ENCODE results near the gene CDK5.

CDK5 gene

DNA sequence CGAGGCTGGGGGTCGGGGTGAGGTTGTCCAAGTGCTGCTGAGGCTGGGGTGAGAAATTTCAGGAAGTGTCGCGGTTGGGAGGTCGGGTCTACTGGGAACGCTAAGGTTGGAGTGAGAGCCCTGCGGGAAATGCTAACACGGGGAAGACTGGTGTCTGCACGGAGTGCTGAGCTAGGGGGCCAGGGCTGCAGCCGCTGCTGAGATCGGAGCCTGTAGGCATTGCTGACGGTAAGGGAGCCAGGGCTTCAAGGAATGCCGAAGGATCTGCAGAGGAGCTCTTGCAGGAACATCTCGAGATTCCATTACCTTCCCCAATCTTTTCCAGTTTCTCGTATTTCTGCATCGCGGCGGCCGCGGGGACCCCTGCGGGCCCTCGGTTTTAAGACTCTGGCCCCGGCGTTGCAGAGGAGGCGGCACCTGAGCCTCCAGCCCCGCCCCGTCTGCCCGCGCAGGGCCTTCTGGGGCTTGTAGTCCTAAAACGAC lies at the start of gene CDK5:
TSS of gene CDK5 (minus strand) at position 392 of the 483 bp plus-strand sequence. CDS start at position 343, 49 bp downstream.
- DNase-seq (ENCODE audit: low read depth in 2 of 2, low spot score in 1 of 2) = no peak

DNA sequence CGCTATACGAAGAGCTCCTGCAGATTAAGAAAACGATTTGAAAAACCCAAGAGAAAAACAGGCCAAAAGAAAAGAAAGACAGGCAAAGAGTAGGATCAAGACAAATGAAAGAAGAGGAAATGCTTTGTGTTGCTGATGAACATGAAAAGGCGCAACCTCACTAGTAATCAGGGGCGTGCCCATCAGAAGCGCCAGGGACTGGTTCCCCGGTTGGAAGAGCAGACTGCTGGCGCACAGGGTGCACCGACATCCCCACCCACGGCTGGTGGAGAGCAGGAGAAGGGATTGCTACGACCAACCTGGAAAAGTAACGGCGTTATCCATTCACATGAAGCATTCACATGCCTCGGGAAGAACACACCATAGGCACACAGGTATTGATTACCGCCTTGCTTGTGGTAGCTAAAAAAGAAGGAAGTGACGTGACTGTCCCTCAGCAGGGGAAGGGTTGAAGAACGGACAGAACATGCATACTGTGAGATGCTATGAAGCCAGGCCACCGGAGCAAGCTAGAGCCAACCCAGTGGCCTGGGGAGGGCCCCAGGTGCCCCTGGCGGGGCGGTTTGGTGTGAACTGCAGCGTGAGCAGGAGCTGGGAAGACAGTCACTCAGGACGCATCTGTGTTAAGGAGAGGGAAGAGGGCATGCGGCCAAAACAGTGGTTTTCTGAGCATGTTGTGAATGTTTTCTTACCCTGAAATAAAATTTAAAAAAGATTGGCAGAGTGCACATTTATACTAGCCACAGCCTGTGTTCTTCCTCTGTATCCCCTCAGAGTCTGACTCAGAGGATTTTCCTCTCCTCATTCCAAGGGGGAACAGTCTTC lies 46.9 kb upstream of the CDK5 start:
- no peak for DNase-seq (ENCODE audit: low read depth in 2 of 2, low spot score in 1 of 2)

DNA sequence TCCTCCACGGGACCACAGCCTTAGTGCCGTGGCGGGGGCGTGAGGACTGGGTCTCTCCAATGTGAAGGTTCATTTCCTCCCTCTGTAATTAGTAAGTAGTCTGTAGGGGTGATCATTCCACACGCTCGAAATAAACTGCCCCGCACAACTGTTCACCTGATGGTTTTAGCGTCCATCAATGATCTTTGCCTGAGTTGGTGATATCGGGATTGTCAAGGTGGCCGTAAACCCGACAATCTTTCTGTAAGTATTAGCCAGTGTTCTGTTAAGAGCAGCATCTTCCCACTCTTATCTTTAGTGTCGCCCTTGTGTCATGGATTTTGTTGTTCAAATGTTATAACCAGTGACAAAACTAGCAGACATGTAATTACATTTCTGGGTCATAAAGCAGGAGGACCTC lies 46.3 kb upstream of the CDK5 start:
- DNase-seq (ENCODE audit: low read depth in 2 of 2, low spot score in 1 of 2) = no peak

DNA sequence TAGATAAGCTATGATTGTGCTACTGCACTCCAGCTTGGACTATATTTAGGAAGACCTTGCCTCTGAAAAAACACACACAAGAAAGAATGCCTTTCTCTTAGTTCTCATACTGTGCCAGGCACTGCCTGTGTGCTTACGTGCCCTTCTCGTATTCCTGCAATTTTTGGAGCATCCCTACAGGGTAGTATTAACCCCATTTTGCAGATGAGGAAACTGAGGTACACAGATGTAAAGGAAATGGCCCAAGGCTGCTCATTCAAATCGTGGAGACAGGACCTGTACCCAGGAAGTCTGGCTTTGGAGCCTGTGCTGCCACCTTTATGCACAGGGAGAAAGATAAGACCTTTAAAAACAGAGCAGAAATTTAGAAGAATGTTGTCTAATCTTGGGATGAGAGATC lies 45.3 kb upstream of the CDK5 start:
- DNase-seq (ENCODE audit: low read depth in 2 of 2, low spot score in 1 of 2) = no peak

DNA sequence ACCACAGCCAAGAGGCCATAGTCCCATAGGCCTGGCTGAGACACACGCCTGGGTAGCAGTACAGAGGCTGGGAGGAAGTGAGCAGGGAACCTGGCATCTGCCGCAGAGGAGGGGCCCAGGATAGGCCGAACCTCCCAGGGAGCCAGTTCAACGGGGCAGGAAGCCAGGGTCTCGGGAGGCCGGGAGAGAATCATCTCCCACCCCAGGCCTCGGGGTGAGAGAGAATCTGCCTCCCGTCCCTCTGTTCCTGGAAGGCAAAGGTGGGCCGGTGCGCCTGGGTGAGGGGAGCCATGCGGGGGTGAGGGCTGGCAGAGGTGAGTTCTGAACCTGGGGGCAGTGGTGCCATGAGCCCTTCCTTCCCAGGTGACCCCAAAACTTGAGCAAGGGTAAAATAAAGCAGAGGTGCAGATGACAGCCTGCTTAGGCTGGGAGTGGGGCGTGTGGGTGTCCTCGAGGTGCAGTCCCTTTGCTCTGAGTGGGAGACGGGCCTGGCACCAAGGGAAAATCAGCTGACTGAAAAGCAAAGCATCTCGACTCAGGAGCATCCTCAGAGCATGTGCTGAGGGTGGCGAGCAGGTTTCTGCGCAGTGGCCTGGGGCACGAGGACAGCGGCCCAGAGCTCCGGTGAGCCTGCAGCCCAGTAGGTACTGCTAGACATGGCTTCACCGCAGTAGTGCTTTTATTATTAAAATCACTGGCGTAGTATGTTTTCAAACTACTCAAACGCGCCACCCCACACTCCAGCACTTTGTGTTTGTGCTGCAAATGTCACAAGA lies 44.1 kb upstream of the CDK5 start:
- no peak for DNase-seq (ENCODE audit: low read depth in 2 of 2, low spot score in 1 of 2)

DNA sequence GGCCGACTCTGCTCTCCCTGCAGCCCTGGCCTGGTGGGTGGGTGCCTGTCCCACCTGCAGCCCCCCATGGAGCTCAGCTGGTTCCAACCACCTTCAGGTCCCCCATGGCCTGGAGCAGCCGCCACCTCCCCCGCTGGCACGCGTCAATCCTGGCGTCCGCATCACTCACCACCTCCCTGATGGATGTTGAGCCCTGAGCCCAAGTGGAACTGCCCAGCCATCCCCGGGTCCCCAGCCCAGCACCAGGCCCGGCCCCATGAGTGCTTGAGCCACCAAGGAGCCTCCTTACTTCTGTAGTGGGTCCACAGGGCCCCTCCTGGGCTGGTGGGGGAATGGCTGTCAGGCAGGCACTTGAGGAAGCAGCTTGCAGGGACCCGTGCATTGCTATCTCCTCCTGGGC lies 43.2 kb upstream of the CDK5 start:
- DNase-seq (ENCODE audit: low read depth in 2 of 2, low spot score in 1 of 2) = no peak

DNA sequence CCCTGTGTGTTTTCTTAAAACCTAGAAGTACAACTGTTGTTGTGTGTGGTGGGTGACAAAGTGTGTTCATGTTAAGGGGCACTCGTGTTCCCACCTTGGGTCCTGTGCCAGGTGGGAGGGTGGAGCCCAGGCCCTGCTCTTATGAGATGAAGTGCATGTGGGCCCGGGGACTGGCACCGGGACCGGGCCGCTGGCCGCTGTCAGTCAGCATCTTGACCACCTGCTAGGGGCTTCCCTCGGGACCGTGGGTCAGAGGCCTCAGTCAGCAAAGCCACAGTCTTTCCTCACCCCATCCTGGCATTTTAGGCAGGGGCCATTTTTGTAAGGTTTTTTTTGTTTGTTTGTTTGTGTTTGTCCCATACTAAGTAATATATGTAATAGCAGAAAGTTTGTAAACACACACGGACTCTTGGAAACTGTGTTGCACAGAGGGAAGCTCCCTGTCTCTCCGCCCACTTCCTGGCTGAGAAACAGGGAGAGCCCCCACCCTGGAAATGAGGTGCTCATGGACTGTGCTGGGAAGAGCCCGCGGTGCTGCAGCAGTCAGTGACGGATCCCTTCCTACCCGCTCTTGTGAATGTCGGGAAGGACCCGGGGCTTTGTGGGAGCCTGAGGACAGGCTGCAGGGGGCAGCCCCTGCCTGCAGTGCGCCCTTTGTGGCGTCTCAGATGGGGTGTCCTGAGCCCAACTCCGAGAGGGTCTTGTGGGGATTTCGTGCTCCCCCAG lies 42.0 kb upstream of the CDK5 start:
- no peak for DNase-seq (ENCODE audit: low read depth in 2 of 2, low spot score in 1 of 2)

DNA sequence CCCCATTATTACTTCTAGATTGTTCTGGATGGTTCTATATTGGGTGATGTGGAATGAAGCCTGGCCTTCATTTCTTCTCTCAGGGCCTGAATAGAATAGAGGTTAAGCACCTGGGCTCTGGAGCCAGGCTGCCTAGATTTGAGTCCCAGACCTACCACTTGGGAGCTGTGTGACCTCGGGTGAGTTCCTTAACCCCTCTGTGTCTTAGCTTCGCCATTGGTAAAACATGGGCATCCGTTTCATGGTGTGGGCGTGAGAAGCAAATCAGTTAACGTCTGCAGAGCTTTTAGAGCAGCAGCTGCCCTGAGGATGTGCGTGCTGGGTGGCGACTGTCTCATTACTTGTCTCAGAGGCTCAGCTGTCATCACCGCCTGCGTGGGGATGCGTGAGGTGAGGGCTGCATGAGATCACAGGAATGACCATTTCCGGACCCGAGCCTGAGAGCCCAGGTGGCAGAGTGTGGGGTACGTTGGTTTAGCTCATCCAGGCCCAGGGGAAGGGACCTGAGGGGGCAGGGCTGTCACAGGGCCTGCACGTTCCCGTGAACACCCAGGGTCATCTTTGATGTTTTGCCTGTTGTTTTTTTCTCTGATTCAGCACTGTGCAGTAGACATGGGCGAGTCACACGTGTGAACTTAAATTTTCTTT lies 38.3 kb upstream of the CDK5 start:
- DNase-seq (ENCODE audit: low read depth in 2 of 2, low spot score in 1 of 2) = no peak

DNA sequence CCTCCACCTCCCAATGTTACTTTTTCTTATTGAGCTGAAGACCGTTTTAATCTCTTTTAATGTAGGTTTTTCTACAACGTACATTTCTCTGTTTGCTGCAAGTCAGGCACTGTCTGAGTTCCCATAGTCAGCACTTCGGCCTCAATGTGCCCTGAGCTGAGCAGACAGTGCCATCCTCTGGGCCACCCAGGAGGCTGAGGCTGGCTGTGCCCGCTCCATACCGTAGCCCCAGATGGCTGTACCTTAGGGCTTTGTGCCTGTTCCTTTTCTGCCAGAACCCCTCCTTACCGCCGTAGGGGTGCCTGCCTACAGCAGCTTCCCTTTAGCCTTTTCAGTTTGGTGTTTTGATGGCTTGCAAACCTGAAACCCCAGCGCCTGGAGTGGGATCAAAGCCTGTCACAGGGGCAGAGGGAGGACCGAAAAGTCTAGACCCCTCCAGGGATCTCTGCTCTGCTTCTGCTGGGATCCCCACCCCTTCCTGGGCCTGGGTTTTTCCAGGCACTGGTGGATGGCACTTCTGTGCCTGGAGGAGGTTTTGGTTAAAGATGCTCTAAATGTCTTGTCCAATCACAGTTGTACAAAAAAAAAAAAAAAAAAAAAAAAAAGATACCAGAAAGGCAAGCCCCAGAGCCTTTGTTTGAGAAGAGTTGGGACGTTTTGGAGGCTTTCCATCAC lies 37.6 kb upstream of the CDK5 start:
- no peak for DNase-seq (ENCODE audit: low read depth in 2 of 2, low spot score in 1 of 2)

DNA sequence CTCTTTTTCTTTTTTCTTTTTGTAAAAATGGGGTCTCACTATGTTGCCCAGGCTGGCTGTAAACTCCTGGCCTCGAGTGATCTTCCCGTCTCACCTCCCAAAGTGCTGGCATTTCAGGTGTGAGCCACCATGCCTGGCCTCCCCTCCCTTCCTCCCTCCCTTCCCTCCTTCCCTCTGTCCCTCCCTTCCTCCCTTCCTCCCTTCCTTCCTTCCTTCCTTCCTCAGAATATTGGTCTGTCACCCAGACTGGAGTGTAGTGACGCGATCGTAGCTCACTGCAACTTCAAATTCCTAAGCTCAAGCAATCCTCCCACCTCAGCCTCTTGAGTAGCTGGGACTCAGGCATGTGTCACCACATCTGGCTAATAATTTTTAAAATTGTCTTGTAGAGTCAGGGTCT lies 37.0 kb upstream of the CDK5 start:
- DNase-seq (ENCODE audit: low read depth in 2 of 2, low spot score in 1 of 2) = no peak

DNA sequence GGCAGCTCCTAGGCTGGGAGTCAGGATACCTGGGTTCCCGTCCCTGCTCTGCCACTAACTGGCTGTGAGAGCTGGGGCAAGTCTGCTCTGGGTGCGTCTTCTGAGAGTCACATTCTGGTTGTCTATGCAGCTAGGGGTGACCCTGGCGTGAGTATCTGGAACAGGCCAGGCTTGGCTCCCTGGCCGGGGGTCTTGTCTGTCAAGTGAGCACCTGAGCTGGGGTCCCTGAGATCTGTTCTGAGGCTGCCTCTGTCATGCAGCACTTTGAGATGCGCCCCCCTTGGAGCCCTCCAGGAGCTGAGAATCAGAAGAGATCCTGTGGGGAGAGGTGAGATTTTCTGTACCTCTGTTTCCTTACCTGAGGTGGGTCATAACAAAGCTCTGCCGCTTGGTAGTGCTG lies 36.1 kb upstream of the CDK5 start:
- DNase-seq (ENCODE audit: low read depth in 2 of 2, low spot score in 1 of 2) = no peak

DNA sequence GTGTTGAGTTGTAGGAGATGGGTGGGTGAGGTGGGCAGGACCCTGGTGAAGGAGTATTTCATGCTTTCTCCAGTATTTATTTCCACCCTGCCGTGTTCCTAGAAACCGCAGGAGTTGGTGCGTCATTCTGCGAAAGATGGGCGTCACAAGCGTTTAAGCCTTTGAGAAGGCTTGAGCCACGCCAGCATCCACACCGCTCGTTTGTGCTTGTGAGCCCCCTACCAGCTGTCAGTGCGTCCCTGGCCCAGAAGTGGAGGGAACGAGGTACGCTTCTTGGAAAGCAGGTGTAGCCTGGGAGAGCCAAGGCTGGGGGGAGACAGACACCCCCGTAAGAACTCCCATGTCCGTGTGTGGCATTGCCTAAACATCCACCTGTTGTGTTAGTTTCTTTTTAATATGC lies 34.3 kb upstream of the CDK5 start:
- DNase-seq (ENCODE audit: low read depth in 2 of 2, low spot score in 1 of 2) = no peak

DNA sequence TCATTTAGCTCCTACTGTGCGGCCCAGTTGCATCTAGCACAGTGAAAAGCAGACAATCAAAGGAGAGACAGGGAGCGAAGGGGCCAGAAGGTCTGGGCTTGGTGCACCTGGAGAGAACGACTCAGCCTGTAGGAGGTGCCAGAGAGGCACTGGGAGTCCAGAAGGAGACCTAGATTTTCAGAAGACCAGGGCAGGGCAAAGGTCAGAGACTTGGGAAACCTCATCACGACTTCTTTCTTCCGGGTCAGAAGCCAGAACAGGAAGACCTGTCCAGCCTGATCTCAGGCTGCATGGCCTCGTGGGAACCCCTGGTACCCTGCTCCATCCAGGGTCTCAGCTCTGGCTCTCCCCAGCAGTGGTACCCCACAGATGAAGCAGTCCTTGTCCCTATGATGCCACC lies 33.7 kb upstream of the CDK5 start:
- DNase-seq (ENCODE audit: low read depth in 2 of 2, low spot score in 1 of 2) = no peak

DNA sequence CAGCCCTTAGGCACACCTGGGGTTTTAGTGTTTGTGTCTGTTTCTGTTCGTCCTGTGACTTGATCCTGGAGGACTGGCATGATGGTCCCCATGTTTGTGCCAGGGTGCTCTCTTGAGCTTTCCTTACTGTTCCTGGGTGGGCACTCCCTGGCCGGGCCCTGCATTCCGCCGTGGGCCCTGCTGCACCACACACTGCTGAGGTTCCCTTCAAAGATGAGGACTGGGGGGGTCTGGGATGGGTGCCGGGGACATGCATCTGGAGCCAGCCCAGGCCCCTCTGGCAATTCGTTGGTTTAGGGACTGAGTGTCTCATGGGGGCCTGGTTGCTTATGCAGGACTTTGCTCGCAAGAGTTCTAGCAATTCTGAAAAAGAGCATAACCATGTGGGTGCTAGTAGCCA lies 33.3 kb upstream of the CDK5 start:
- no peak for DNase-seq (ENCODE audit: low read depth in 2 of 2, low spot score in 1 of 2)

DNA sequence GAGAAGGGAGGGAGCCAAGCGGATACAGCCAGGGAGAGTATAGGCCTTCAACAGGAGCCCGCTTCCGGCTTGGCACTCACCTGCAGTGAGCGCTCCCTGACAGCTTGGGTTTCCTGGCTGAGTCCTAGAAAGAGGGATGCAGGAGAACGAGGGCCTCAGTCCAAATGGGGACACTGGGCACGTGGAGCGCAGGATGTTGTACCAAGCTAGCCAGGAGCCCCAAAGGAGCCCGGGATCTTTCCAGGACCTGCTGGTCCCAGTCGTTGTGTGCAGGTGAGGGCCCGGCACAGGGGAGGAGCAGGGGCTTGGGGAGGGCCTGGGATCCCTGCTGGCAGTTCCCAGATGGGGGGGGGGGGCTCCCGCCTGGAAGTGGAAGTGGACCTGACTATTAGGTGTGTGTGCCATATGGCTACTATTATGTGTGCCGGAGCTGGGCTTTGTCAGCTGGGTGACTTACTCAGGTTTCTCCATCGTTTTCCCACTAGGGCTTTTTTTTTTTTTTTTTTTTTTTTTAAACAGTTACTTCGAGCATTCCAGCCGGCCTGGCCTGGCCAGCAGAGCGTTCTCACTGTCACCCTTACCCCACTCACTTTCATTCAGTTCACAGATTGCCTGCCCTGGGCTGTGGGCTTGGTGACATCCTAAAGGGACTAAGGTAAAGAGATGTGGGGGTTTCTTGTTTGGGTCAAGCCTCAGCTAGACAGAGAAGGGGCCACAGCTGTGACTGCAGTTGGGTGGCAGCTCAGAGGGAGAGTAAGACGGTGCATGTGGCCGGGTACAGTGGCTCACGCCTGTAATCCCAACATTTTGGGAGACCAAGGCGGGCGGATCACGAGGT lies 32.4 kb upstream of the CDK5 start:
- no peak for DNase-seq (ENCODE audit: low read depth in 2 of 2, low spot score in 1 of 2)

DNA sequence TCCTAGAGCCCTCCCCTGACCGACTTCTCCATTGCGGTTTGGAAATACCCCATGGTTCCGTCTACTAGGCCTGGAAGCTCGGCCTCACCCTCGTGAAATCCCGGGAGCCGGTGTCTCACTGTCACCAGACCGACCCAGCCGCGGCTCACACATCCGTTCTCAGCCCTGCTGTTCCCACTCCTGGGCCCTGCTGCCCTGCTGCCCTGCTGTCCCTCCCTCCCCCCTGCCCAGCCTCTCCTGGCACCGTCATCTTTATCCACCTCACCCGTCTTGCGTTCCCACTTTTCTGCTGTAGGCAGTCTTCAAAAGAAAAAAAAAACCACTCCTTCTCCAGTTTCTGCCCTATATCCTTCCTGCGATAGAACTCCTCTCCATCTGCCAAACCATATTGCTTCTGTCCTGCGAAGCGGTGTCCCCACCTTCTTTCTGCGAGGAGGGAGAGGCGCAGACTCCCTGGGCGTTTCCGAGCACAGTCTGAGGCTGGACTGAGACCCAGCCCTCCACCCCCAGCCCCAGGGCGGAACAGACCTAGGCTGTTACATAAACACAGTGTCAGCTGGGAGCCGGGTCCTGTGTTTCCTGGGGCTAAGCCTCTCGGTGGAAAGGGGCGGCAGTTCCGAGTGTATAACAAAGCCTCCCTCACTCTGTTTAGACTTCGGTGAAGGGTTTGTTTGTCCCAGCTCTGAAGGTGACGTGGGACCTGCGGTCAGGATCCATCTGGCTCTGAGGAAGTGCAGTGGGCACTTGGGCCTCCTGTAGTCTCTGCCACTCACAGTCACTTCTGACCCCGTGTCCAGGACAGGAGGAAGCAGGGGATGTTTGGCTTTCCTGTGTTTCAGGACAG lies 31.4 kb upstream of the CDK5 start:
- DNase-seq (ENCODE audit: low read depth in 2 of 2, low spot score in 1 of 2) = no peak

DNA sequence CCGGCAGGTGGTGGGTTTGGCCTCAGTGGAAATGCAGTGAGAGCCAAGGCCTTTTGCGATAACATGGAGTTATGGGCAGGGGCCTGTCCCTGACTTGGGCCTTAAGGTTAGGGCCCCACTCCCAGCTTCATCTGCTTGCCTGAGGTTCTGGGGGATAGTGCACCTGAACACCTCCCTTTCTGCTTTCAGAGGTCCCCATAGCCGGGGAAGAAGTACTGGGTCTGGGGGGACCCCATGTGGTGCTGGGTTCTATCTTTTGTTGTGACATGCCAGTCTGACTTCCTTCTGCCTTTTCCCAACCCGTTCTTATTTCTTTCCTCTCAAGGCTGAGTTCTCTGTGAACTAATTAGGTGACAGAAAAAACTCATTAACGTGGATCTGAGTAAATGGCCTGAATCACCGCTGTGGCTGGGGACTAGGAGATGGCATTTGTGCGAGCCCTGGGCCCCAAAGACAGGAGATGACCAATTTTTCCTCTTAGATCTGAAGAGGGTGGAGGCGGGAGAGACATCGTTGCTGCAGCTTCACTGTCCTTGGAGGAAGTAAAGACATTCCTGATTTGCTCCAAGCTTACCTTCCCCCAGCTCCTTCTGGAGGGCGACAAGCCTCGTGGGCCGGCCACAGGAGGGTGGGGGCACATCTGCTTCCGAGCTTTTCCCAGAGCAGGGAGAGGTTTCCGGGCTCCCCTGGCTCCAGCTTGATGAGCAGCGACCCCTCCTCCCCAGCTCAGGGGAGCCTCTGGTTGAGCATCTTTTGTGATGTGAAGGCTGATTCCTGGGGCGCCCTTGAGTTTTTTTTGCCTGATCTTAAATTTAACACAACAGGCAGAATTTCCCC lies 30.5 kb upstream of the CDK5 start:
- no peak for DNase-seq (ENCODE audit: low read depth in 2 of 2, low spot score in 1 of 2)

Measured in stimulated activated CD8-positive, alpha-beta memory T cell treated with anti-CD3 and anti-CD28 coated beads, Interleukin-4, amount 100 ng/mL, for 1 hour (primary cell).